CD8-positive, alpha-beta T cell (primary cell): Measurements from ENCODE around the gene TK1. TPM values are rescaled to one million over a fixed set of nuclear protein-coding genes. Genes with fewer than 3 reads are reported as not detected.

ENCODE experiments used
- total RNA-seq, 46 experiments: library from RNA in 2 of 46; stranded (reverse) in 2 of 46; gene quantifications; one replicate each; pipeline ENCODE4 v1.2.3 and lab custom pipeline; 2021 to 2026

The TK1 gene
- total RNA-seq, 2 experiments from 2014 or later, result 0.76 to 1.1 TPM

Other genes with a start within 250 kb of the TK1 start
- 10 to 100 TPM; 49.3 to 53.8 TPM for gene TNRC6C, start 228.3 kb downstream of the TK1 start, total RNA-seq
- 100 to 1,000 TPM; 518 to 535 TPM for gene TMC6, start 58.3 kb downstream of the TK1 start, total RNA-seq
- 100 to 1,000 TPM; 312 to 315 TPM for gene TMC8, start 56.3 kb downstream of the TK1 start, total RNA-seq
- gene C17orf99, start 40.7 kb downstream of the TK1 start, total RNA-seq, result not detected
- 10 to 100 TPM; 36.4 to 36.7 TPM for gene SYNGR2, start 18.5 kb downstream of the TK1 start, total RNA-seq
- gene AFMID, start 310 bp upstream of the TK1 start, total RNA-seq, result under 1 TPM; 0.65 to 0.92 TPM
- under 1 TPM; 0.17 to 0.41 TPM for gene BIRC5, start 27.2 kb upstream of the TK1 start, total RNA-seq
- gene TMEM235, start 44.6 kb upstream of the TK1 start, total RNA-seq, result not detected
- gene SOCS3, start 173.0 kb upstream of the TK1 start, total RNA-seq, result 100 to 1,000 TPM; 279 to 283 TPM
- gene PGS1, start 191.6 kb upstream of the TK1 start, total RNA-seq, result 10 to 100 TPM; 34.6 to 36.3 TPM